NOMO-1 treated with DMSO at 0.1 percent for 48 hours (cell line): ENCODE measurements around the gene TSKU.
"Not testable (repeated sequence)": the region's sequence is repeated elsewhere in the genome, so short reads cannot be mapped to it uniquely, and the experiment has no call there.

Experiments
- DNase-seq: peaks from one replicate; lab custom pipeline; 2025; ENCODE audit not compliant: unreplicated experiment; lab: John Stamatoyannopoulos, UW

Gene TSKU

DNA sequence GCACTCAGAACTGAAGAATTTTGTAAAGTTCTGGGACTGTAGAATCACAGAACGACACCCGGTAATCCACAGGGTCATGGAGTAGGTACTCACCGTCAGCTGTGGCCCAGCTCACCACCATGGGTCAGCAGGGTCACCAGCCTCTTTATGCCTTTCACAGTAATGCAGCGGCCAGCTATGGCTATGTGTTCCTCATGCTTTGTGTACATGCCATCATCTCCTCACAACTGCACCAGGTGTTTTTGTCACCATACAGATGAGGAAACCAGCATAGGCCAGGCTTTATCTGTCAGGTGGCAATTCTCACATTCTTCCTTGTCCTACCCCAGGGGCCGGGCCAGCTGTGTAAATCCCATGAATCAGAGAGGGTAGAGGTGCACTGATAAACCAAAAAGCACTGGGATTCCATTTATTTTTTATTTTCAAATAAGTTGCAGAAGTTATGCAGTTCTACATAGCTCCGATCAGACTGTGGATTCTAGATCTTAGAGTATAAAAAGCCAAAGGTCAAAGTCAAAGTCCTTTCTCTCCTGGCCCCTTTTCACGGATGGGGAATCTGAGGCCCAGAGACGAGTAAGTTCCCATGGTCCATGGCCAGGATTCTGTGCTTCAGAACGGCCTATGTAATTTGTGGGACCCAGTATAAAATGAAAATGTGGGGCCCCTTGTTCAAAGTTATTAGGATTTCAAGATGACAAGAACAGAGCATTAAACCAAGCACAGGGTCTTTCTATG, 17.5 kb downstream of the TSKU start:
- DNase-seq = no peak

DNA sequence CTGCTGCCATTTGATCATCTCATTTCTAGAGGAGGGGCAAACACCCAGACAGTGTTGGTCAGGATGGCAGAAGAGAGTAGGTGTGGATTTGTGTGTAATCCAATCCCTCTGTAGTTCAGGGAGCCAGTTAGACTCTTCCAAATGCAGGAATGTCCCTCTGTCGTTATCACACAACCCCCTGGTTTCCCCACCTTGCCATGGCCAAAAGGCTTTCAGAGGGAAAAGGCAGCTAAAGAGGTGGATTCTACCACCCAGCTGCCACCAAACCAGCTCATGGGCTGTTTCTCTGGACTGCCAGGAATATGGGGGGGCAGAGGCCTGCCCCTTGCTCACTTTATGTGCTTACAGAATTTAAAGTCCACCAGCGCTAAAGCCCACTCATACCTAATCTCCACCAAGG, 18.1 kb downstream of the TSKU start:
- DNase-seq = no peak

DNA sequence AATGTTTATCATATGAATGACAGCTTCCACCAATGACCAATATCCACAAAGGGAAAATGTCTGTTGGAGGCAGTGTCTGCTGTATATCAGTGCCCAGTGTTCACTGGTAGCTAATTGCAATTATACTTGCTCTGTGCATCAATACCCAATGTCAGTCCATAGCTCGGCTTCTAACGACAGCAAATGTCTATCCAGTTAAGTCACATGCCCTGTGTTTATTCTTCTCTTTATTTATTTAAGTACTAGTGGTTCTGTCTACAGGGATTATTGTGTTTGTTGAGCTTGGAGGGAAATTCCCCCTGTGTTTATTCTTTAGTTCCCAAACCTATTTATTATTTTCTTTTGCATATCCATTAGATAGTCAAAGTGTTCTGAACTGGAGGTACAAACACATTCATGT, 18.6 kb downstream of the TSKU start:
- no peak for DNase-seq

DNA sequence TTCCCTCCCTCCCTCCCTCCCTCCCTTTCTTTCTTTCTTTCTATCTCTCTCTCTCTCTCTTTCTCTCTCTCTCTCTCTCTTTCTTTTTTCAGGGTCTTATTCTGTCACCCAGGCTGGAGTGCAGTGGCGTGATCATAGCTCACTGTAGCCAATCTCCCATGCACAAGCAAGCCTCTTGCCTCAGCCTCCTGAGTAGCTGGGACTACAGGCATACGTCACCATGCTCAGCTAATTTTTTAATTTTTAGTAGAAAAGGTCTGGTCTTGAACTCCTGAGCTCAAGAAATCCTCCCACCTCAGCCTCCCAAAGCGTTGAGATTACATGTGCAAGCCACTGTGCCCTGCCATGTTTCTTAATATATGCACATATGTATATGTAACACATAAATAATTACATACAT, 19.0 kb downstream of the TSKU start:
- no peak for DNase-seq

DNA sequence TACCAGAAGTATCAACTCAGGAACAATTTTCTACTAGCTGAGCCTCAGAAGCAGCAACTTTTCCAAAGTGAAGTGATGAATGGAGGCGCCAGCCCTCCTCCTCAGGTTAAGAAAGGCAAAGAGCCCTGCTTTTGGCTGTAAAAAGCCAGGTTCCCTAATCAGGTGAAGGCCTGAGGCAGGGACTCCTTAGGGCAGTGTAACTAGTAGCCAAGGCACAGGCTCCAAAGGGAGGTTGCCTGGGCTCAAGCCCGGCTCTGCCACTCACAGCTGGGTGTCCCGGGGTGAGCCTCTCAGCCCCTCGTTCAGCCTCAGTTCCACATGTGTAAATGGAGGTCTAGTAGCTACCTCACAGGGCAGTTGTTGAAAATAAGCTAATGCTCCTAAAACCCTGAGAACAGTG, 19.5 kb downstream of the TSKU start:
- DNase-seq = no peak

DNA sequence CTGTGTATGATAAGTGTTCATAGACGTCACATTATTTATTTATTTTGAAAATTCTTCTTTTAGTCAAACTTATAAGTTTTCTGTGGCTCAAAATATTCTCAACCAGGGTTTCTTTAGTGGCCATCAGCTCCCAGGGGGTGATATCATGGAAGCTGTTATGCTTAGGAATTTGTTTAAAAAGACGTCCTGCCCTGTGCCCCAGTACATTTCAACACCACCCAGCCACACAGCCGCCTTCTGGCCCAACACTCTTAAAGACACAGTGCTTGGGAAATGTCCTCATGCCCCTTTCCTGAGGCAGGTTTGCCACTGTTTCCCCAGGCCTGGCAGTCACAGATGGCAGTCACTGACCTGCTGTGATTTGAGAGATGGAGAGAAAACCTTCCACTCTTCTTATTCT, 19.9 kb downstream of the TSKU start:
- DNase-seq = no peak

DNA sequence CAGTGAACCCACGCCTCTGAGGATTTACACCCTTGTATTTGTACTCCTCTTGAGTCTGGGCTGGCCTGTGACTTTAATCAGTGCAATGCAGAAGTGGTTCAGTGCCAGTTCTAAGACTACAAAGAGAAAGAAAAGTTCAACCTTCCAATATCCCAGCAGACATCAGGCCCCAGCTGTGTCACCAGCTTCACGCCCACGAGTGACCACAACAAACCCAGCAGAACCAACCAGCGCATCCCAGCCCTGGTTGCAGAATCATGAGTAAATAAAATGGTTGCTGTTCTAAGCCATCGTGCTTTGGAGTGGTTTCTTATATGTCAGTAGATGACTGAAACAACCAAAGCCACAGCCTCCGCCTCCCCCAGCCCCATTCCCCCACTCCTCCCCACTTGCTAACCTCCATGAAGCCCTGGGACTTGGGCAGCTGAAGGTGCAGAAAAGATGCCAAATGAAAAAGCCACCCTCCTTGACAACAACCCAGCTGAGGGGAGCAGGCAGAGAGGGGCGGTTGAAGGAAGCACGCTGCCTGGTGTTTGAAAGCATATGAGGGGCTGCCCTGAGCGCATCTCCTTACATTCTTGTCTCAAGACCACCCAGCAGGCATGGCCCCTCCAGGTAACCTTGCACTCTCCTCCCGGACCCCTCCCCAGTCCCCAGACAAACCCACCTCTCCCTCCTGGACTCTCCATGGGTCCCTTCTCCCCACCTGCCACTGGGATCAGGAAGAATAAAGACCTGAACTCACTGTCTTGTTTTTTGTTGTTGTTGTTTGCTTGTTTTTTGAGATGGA, 20.9 kb downstream of the TSKU start:
- DNase-seq = no peak

DNA sequence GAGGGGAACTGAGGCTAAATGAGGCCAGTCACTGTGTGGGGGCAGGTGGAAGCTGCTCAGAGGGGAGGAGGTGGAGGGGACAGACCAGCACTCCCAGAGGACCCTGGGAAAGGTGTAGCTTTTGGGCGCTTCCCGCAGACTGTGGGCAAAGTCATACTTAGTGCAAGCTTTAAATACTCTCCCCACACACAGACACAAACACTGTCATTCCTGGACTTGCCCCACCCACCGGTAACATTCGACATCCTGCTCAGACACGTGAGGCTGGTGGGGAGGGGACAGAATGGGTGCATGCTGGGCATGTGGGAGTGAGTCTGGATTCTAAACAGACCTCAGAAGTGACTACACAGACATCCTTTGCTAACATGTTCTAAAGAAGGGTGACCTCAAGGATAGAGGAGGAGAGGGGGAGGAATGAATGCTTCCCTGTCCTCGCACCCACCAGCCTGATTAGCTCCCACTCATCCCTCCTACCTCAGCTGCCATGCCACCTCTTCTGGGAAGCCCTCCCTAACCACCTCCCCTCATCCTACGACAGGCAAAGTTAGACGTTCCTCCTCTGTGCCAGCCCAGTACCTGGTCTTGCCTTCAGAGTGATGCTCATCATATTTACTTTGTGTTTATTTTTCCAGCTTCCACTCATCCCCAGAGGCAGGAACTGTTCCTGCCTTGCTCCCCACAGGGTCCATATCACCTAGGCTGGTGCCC, 22.2 kb downstream of the TSKU start:
- DNase-seq = no peak

DNA sequence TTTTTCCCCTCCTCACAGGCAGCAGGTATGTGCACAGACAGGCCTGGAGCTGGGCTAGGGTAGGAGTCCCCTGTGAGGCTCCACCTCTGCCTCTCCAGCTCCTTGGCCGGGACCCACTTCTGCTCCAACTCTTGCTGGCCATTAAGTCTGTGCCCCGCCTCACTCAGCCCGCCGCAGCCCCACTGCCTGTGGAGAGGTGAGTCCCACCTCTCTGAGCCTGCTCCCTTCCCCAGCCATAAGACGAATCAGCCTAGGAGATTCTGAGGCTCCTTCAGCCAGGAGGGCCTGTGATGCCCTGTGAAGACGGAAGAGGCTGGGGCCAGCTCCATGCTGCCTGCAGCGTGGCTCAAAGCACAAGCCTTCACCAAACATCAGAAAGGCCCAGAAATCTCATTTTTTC, 23.0 kb downstream of the TSKU start:
- DNase-seq = no peak

DNA sequence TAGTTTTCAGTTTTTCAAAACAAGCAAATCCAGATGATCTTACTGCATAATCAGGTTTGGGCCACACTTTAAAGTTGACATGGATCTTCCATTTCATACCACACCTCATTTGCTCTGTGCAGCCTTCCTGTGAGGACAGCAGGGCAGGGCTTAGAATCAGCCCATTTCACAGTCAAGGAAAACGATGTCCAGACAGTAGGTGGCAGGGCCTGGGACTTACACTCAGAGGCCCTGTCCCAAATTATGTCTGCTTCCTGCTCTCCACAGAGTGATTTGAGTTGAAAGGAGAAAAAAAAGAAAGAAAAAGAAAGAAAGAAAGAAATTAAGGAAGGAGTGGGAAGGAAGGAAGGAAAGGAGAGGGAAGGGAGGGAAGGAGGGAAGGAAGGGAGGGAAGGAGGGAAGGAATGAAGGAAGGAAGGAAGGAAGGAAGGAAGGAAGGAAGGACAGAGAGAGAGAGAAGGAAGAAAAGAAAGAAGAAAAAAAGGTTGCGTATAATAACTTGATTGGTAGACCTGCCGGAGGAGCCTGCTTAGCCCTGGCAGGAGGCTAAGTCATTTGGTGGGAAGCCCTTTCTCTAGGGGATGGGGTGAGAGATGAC, 23.6 kb downstream of the TSKU start:
- no peak for DNase-seq

DNA sequence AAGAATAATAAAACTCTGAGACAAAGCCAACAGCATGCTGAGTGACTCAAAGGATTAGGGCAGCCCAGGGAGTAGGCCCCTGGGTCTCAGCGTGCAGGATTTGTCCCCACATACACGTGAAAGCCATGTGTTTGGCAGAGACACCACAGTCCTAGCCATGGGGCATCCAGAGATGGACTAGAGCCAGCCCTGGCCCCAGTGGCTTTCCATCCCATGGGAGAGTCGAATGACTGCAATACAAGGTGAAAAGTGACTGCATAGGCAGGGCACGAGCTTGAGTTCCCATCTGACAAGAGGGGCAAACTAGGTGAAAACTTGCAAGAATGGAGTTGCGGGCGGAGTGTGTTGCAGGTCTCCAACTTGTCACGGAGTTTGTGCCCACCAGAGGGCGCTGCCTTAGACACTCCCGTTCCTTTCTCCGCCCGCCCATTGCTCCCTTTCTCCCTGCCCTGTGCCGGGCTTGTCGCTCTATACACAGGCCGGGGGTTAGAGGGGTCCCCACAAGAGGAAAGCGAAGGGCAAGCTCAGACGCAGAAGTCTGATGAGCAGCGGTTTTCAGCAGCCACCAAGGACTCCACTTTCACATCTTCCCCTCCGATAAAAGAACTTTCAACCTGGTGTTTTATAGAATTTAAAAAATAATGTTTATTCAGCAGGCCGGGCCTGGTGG, 24.2 kb downstream of the TSKU start:
- DNase-seq = peak; percentile 68

DNA sequence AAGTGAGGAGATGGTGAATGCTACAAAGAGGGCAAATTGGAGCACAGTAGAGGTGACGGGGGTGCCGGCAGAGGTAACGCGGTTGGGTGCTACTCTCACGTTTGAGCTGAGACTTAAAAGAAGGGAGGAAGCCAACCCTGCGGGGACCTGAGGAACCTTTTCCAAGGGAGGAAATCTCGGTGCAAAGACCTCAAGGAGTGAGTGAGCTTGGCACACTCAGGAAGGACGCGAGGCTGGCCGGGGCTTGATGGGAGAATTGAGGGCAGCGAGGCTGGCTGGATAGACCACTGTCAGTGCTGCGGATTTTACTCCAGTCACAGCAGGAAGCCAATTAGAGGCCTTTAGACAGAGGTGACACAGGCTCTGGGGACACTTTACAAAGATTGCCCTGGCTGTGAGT, 25.0 kb downstream of the TSKU start:
- DNase-seq = no peak

DNA sequence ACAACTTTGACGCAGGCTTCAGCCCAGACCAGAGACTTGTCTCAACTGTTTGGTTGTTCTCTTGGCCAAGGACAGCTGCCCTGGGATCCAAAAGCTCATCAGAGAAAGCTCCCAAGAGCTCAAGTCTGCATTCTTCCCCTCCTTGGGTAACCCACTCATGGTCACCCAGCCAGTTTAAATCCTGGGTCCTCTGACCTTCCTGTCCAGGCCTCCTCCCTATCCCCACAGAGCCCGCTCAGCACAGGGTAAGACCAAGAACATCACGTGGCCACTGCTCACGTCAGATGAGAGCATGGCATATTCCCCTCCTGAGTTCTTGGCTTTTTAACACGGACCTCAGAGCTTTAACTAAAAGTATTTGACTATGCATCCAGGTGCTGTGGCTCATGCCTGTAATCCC, 25.8 kb downstream of the TSKU start:
- DNase-seq = no peak

DNA sequence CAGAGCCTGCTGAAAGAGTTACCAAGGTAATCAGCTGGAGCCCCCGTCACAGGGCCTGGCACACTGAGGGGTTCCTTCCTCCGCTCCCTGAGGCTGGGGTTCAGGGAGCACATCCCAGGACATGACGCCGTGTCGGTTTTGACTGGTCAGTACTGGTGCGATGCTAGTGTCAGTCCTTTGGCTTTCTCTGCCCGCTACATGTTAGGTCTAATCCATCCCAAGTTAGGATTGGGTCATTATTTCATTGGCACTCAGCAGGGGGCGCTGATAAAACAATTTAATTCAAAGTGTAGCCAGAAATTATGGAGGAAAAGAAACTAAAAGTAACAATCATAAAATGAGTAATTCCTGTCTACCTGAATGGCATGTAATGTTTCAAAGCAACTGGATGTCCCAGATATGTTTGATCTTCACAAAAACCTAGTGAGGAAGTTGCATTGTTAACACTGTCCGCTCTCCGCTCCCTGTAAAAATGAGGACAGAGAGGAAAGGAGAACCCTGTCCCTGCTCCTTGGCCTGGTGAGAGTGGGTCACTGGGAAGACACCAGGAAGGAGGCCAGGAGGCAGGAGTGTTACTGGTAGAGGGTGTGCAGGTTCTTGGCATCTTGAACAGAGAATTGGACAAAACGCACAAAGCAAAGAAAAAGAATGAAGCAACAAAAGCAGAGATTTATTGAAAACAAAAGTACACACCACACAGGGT, 27.1 kb downstream of the TSKU start:
- DNase-seq = peak; percentile 45

DNA sequence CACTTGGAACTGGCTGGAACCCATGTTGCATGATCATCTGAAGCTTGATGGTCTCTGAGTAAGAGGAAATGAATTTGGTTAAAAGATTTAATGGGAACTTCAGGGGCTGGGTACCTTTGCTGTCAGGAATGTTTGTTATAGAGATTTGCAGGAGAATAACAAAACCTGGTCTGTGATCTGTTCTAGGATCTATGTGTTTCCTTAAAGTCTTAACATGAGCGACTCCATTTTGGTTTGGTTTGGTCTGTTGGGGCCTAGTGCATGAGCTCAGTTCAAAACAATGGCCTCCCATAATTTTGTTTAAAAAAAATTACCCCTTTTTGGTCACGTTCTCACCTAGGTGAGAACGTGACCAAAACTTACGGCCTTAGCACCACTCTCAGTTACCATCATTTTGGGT, 28.1 kb downstream of the TSKU start:
- DNase-seq = no peak

DNA sequence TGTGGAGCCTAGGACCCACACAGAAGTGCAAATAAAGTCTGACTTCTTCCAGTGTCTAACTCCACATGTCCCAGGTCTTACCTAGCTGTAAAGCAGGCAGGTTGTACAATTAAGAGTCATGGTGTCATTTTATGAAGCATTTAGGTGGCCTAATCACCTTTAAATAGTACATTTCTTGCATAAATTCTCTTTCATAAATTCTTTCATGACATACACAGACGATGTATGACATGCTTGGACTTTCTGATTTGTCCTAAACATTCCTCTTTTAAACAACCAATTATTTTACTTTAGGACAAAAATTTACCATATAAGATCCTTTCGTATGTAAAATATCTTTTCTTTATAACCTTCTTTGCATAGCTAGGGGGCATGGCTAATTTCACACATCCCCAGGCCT, 31.3 kb downstream of the TSKU start:
- no peak for DNase-seq

DNA sequence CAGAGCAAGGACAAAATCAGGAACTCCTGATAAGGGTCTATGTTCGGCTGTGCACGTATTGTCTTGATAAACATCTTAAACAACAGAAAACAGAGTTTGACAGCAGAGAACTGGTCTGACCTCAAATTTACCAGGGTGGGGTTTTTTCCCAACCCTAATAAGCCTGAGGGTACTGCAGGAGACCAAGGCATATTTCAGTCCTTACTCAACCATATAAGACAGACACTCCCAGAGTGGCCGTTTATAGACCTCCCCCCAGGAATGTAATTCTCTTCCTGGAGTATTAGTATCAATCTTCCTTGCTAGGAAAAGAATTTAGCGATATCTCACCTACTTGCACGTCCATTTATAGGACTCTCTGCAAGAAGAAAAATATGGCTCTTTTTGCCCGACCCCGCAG, 32.5 kb downstream of the TSKU start:
- DNase-seq = not testable (repeated sequence)

DNA sequence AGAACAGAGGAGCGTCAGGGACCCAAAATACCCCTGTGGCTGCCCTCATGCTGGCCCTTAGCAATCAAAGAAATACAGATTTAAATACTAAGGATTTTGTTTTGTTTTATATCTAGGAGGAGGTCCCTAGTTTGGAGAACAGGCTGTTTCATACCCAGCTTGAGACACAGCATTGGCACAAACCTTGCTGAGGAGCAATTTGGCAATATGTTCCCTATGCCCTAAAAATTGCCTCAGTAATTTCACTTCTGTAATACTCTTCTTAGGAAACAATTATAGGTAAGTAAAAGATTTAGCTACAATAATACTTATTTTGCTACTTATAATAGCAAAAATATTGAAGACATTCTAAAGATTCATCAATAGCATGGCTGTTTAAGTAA, 37.0 kb downstream of the TSKU start:
- peak; percentile 27 for DNase-seq

DNA sequence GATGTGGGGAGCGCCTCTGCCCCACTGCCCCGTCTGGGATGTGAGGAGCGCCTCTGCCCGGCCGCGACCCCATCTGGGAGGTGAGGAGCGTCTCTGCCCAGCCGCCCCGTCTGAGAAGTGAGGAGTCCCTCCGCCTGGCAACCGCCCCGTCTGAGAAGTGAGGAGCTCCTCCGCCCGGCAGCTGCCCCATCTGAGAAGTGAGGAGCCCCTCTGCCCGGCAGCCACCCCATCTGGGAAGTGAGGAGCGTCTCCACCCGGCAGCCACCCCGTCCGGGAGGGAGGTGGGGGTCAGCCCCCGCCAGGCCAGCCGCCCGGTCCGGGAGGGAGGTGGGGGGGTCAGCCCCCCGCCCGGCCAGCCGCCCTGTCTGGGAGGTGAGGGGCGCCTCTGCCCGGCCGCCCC, 38.2 kb downstream of the TSKU start:
- DNase-seq = not testable (repeated sequence)

DNA sequence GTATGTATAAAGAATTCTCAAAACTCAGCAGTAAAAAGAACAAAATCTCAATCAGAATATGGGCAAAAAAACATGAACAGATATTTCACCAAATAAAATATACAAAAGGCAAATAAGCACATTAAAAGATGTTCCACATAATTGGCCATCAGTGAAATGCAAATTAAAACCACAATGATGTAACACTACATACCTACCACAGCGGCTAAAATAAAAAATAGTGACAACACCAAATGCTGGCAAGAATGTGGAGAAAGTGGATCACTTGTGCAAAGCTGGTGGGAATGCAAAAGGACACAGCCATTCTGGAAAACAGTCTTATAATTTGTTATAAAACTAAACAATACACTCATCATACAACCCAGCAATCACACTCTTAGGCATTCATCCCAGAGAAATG, 39.2 kb downstream of the TSKU start:
- DNase-seq = no peak
